HG03097 (cell line): ENCODE measurements around the gene ELF1.
"Not testable (repeated sequence)": the region's sequence is repeated elsewhere in the genome, so short reads cannot be mapped to it uniquely, and the experiment has no call there.

Experiments used
- ATAC-seq: cut with Tn5 transposase; IDR thresholded peaks from one replicate; pipeline ENCODE4 v1.9.1; 2021; ENCODE audit not compliant: unreplicated experiment, low FRiP score

ELF1 gene

GRCh38 chr13:41048640-41049039, 29.5 kb upstream of the ELF1 start:
- no peak for ATAC-seq

GRCh38 chr13:41042419-41042818, 23.3 kb upstream of the ELF1 start:
- ATAC-seq = not testable (repeated sequence)

GRCh38 chr13:41040584-41041334, 21.6 kb upstream of the ELF1 start:
- ATAC-seq = no peak

GRCh38 chr13:41039746-41040145, 20.6 kb upstream of the ELF1 start:
- no peak for ATAC-seq

- ATAC-seq = not testable (repeated sequence)
Observed at GRCh38 chr13:41036557-41036956, 17.4 kb upstream of the ELF1 start.

GRCh38 chr13:41034881-41035280, 15.8 kb upstream of the ELF1 start:
- no peak for ATAC-seq

- no peak for ATAC-seq
Observed at GRCh38 chr13:41034382-41034781, 15.3 kb upstream of the ELF1 start.

GRCh38 chr13:41032691-41033376, 13.7 kb upstream of the ELF1 start:
- ATAC-seq = no peak

GRCh38 chr13:41029629-41030028, 10.5 kb upstream of the ELF1 start:
- ATAC-seq = no peak

- ATAC-seq = no peak
Observed at GRCh38 chr13:41028051-41028450, 8.9 kb upstream of the ELF1 start.

- no peak for ATAC-seq
Observed at GRCh38 chr13:41026788-41027187, 7.7 kb upstream of the ELF1 start.

- no peak for ATAC-seq
Observed at GRCh38 chr13:41025518-41025917, 6.4 kb upstream of the ELF1 start.

GRCh38 chr13:41019578-41020347, 647 bp upstream of the ELF1 start:
- no peak for ATAC-seq

GRCh38 chr13:41018602-41018948, 541 bp downstream of the ELF1 start:
- ATAC-seq = no peak

- no peak for ATAC-seq
Observed at GRCh38 chr13:41017817-41018601, 1.1 kb downstream of the ELF1 start.

- no peak for ATAC-seq
Observed at GRCh38 chr13:41017159-41017558, 2.0 kb downstream of the ELF1 start.

GRCh38 chr13:41015920-41016319, 3.2 kb downstream of the ELF1 start:
- ATAC-seq = no peak

GRCh38 chr13:41013835-41014234, 5.3 kb downstream of the ELF1 start:
- ATAC-seq = no peak

- ATAC-seq = no peak
Observed at GRCh38 chr13:41012536-41012935, 6.6 kb downstream of the ELF1 start.

- ATAC-seq = no peak
Observed at GRCh38 chr13:41011382-41011956, 7.6 kb downstream of the ELF1 start.
